Lower leg skin (tissue), 3 donors: ENCODE results near the gene NUPR1.

Experiments used
- CTCF ChIP-seq, 3 donors: fragments of 450-650 bp; IDR thresholded peaks; one replicate each; pipeline ENCODE4 v1.5.1; 2016; ENCODE audit warnings: antibody characterized with exemption in 3 of 3, mild to moderate bottlenecking in 3 of 3, moderate library complexity in 2 of 3
- POLR2A ChIP-seq, 2 donors: fragments of 450-650 bp; IDR thresholded peaks; one replicate each; pipeline ENCODE4 v1.6.1; 2016 to 2017; ENCODE audit warnings: antibody characterized with exemption in 2 of 2, mild to moderate bottlenecking in 1 of 2, moderate library complexity in 1 of 2

DNA sequence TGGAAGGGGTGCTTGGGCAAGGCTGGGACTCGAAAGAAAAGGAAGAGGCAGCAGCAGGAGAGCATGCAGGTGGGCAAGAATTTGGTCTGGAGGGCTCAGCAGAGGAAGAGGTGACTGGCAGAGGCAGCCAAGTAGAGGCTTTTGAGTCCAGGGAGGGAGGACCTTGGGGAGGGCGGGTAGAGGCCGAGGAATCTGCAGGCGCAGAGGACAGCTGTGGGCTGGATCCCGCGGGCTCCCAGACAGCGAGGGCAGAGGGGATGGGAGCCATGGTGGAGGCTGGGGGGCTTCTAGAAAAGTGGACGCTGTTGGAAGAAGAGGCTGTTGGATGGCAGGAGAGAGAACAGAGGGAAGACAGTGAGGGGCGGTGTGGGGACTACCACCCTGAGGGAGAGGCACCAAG is 41.4 kb downstream of the NUPR1 start:
- no peak for TF ChIP-seq CTCF (IDR thresholded peaks at IDR 0.05)
- TF ChIP-seq POLR2A (IDR thresholded peaks at IDR 0.05): no peak
